PFSK-1 (cell line): Measurements from ENCODE around the gene FOXM1.

ENCODE experiments used
- FOXP2 ChIP-seq: optimal IDR thresholded peaks from 2 replicates; pipeline ENCODE3; 2011; ENCODE audit warnings: borderline replicate concordance, control low read depth, inconsistent platforms; ENCODE audit not compliant: insufficient read depth; ENCODE audit errors: extremely low read length, extremely low read depth
- POLR2AphosphoS5 ChIP-seq: IDR thresholded peaks from 2 replicates; pipeline ENCODE4 v1.6.1; 2012; ENCODE audit warnings: low read depth, mild to moderate bottlenecking, control low read depth, low read length, moderate library complexity
- SIN3A ChIP-seq: IDR thresholded peaks from 2 replicates; pipeline ENCODE4 v1.6.1; 2012; ENCODE audit warnings: mild to moderate bottlenecking, low read length, moderate library complexity, borderline replicate concordance; ENCODE audit not compliant: insufficient read depth
- TAF1 ChIP-seq: IDR thresholded peaks from 2 replicates; pipeline ENCODE4 v1.6.1; 2012; ENCODE audit warnings: low read length, control low read depth, borderline replicate concordance; ENCODE audit not compliant: insufficient read depth

GRCh38 chr12:2900642-2901041 lies 23.7 kb upstream of the FOXM1 start:
- no peak for TF ChIP-seq POLR2AphosphoS5
- no peak for TF ChIP-seq TAF1
- TF ChIP-seq FOXP2, result no peak
- no peak for TF ChIP-seq SIN3A
